Colon (tissue), 2 donors: ENCODE results near the gene ELOVL5.

Experiments
- FAIRE-seq: peaks from 2 replicates; lab custom pipeline; 2012; peaks lifted over from hg19 to GRCh38; lab: Jason Lieb, UNC
- donor health status: control.
- donor health status: control.

ELOVL5 gene

DNA sequence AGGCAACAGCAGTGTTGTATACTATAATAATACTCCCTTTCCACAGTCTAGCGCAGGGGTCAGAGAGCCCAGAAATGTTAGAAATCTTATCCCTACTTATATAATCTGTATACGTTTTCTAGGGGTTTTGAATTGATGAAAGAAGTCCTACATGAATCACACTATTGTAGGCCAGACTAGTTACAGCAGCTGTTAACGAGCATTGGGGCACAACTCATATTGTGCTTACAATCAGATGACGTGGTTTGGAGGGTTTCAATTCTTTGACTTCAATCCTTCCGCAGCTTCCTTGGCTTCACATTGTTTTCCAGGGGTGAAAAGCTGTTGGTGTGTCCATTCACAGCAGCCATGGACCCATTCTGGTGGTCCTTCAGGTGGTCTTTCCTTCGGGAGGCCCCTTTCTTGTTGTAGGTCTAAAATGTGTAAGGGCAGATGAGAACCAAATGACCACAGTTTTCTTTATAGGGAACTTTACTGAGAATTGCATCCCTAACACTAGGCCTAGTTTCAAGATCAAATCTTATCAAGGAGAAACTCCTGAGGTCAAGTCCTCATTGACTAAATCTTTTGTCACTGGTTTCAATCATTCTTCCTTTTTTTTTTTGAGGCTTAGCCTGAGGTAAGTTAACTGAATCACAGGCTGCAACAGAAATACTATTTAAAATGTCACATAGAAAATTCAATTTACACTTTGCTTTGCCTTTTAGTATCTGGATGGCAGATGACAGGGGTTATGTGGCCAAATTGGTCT lies 79.7 kb downstream of the ELOVL5 start:
- FAIRE-seq = no peak

DNA sequence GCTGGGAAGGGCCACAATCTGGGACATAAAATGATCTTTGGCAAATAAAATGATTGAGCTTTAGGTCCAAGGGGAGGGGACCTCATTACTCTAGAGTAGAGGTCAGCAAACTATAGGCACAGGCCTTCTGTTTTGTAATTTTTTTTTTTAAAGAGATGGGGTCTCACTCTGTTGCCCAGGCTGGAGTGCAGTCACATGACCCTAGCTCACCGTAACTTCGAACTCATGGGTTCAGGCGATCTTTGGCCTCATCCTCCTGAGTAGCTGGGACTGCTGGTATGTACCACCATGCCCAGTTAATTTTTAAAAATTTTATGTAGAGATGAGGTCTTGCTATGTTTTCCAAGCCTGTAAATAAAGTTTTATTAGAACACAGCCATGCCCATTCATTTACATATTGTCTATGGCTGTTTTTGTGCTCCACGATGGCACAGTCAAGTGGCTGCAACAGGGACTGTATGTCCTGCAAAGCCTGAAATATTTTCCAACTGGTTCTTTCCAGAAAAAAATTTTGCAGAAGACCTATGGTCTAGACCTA lies 82.1 kb downstream of the ELOVL5 start:
- FAIRE-seq = no peak

DNA sequence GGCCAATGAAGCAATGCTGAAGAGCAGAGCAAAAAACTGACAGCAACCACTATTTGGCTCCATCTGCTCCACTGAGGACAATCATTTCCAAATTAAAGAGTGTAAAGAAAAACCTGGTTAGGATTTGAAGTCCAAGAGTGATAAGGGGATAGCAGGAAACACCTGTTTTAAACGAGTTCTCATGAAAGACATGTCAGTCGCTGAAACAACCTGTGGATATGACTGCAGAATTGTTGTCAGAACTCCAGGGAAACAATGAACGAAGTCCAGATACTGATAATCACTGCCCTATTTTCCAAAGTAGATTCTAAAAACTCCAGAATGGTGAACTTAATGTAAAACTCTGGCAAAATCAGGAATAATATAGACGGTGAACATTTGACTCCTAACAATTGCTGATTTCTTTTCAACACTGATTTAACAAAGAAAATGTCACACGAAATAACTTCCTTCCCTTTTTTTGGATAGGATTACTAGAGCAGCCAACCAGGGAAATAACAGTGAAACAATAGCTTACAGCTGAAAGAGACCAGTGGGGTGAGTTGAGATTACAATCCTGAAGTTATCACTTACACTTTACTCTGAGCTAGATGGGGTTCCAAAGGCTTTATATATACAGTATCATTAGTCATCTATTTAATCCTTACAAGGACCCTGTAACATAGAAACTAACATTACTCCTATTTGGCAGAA lies 83.7 kb downstream of the ELOVL5 start:
- FAIRE-seq = no peak

DNA sequence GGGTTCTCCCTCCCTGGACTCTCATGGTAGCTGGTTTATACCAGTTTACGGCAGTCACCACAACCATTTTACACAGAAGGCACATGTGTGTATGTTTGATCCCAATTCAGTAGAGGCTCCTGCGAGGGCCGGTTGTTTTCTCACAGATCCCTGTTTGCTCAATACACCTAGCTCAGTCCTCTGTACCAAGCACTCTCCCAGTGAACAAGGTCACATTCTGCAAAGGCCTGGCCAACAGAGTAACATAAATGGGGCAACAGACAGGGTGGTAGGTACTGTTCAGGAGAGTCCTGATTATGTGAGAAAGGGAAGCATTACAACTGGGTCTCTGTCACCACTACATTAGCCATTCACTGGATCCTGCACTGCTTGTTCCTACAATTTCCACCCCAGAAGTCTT lies 84.4 kb downstream of the ELOVL5 start:
- FAIRE-seq = no peak

DNA sequence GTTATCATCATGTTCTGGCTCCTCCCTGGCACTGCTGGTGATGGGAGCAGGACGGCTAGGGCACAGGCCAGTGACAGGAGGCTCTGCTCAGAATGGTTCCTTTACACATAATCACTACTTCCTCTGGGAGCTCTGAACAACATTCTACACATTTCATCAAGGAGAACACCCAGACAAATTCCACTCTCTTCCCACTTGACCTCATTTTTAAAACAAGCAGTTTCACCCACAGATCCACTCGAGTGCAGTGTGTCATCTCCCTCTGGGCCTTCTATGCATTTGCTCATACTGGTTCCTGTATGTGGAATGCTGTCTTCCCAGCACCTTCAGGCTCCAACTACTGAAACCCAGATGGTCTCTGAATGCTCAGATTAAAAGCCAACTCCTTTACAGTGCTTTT lies 84.8 kb downstream of the ELOVL5 start:
- no peak for FAIRE-seq

DNA sequence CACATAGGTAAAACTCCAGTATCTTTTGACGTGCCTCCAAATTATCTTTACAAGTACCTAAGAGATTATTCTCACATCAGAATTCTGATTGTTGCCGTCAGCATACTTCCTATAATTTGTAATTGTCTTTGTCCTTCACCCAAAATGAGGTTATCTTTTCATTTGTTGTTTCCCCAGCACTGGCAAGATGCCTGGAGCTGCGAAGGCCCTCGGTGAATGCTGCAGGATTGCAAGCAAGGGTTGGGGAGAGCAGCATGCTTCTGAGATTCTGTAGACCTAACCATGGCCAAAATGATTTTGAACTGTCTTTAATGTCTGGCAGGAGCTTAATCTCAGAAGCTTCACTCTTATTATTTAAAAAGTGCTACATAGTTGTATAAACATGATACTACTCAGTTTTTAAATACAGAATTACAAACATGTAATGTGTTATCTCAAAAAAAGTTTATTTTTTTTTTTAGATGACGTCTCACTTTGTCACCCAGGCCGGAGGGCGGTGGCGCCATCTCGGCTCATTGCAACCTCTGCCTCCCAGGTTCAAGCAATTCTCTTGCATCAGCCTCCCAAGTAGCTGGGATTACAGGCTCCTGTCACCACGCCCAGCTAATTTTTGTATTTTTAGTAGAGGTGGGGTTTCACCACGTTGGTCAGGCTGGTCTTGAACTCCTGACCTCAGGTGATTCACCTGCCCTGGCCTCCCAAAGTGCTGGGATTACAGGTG lies 88.7 kb downstream of the ELOVL5 start:
- FAIRE-seq = no peak

DNA sequence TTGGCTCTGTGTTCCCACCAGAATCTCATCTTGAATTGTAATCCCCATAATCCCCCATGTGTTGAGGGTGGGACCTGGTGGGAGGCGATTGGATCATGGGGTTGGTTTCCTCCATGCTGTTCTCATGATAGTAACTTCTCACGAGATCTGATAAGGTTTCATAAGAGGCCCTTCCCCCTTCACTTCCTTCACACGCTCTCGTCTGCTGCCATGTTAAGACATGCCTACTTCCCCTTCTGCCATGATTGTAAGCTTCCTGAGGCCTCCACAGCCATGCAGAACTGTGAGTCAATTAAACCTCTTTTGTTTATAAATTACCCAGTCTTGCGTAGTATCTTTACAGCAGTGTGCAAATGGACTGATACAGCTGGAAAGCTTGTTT lies 90.0 kb downstream of the ELOVL5 start:
- no peak for FAIRE-seq

DNA sequence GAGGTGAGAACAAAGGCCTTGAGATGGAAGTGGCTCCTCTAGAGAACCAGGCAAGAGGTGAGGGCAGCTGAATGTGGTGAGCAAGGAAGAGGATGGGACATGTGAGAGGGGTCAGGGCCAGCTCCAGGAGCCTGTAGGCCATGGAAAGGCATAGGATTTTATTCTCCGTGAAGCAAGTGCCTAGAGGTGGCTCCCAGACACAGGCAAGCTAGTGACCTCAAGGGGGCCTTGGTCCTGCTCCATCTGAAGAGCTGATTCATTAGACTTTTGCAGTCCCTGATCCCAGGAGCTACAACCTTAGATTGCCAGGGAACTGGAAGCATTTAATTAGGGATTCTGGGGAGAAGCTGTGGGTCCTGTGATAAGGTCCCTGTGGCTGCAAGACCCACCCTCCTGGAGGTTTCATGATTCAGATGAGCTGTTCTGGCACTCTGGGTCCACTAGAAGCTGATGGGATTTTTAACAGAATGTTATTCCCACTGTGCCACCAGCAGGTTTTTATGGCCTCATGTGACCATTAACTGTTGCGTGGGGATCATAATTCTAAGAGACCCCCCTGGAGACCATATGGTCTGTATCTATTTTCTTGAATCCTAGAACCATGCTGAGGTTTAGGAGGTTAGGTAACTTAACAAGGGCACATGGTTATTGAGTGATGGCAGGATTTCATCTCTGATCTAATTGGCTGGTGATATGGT lies 90.5 kb downstream of the ELOVL5 start:
- no peak for FAIRE-seq

DNA sequence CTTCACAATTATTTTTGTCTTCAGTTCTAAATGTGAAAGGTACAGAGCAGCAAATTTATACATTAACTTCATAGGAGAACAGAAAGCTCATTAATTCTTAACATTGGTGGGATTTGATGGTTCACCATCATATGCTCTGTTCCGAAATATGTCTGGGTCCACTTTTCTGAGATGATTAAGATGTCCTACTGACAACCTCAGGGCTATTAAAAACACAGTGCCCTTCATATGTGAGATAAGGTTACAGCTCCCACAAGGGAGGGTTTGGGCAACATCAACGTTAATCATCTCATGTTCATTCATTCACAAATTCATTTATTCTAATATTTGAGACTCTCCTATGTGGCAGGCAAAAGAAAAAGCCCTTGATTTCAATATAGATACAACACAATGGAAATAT lies 91.2 kb downstream of the ELOVL5 start:
- no peak for FAIRE-seq

DNA sequence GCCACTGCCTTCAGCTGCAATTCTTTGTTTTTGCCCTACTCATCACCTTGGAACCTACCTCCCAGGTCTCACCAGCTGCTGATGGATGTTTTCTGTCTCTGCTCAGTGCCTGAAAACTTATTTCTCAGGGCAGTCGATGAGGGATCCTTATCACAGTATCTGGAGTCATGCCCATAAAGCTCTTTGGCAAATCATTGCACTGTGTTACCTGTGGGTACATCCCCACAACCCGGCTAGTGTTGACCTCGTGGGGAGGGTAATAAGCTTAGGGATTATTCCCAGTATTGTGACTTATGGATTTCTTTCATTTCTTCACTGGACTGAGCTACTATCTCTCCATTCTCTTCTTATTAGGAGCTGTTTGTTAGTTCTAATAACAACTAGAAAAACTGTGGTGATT lies 91.7 kb downstream of the ELOVL5 start:
- FAIRE-seq = no peak

DNA sequence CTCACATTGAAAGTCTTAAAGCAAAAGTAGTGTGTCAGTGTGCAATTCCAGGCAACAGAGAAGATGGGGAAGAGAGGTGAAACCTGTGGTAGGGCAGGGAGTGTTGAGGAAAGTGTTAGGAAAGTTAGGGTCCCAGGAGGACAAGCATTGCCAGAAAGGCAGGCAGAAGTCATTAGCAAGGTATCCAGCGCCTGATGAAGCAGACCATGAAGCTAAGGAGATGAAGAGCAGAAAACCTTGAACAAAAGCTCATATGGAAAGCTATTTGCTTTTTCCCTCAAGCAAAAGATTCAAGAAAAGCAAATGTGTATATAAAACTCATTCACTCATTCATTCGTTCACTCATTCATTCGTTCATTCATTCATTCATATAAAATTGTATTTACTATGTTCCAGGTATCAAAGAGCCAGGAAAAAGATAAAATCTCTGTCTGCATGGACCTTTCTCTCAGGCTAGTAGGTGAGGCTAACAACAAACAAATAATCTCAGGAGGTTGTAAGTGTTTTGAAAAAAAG lies 96.5 kb downstream of the ELOVL5 start:
- FAIRE-seq = no peak

DNA sequence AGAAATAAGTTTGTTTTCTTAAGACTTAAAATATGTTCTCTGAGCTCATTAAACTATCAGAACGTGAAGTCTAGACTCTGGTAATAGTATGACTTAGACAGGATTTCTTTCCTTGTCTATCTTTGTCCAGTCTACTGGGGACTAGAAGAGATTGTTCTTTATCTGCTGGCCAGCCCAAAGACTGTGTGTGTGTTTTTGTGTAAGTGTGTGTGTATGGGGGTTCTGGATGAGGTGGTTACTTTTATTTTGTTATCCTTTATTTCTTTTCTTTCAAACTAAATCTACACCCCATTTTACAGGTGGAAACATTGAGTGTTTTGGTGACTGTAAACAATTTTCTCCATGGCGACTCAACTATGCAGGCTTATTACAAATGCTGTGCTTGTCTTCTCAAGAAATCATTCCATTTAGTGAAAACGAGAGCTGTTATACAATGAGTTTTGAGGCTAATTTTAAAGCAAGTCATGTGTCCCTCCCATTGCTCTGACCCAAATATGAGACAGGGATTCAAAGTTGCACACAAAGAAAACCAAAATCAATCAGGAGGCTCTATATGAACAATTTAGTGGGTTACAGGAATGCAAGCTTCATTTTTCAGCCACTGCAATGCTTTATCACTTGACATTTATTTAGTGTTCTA lies 97.6 kb downstream of the ELOVL5 start:
- FAIRE-seq = no peak

DNA sequence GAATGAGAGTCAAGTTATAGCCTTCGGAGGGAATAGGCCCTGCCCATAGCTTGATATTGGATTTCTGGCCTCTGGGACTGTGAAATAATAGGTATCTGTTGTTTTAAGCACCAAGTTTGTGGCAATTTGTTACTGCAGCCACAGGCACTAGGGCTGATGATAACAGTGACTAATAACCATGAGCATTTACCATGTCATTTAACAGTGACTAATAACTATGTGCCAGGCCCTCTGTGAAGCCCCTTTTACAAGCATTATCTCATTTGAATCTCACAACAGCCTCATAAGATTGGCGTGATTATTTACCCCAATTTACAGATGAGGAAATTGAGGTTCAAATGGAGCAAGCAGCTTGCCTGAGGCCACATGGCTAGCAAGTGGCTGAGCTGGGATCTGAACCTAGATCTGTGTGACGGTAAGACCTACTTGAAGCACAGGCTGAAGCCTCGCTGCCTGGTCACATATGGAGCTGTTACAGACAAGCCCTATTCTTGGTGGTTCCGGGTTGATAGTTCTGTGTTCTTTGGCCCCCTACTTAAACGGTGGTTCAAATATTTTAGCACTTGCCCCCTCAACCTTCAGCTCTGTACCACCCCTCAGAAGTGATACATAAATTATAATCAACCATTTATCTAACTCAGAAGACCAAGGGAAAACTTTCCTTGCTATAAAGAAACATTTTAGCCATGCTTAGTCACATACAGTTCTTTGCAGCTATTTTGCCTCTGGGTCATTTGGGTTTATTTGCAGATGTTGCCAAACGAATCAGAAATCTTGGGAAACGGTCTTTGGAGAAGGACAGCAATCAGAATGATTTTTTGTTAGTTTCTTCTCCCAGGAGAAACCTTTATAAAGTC lies 98.3 kb downstream of the ELOVL5 start:
- no peak for FAIRE-seq

DNA sequence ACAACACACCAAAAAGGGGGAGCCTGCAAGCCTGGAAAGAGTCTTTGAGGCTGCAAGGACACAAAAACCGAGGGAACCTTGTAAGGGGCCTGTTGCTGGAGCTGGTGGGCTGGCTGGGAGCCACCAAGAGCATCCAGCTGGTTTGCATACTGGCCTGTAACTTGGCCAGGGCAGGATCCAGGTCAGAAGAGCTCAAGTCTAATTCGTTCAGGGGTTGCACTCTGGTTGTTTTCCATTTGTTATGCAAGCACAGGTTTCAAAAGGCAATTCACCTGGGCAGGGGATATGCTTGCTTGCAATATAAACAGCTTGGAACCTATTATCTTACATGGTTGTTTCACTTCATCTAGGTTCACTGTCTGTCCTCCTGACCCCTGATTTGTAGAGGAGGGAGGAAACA lies 101.8 kb downstream of the ELOVL5 start:
- FAIRE-seq = no peak

DNA sequence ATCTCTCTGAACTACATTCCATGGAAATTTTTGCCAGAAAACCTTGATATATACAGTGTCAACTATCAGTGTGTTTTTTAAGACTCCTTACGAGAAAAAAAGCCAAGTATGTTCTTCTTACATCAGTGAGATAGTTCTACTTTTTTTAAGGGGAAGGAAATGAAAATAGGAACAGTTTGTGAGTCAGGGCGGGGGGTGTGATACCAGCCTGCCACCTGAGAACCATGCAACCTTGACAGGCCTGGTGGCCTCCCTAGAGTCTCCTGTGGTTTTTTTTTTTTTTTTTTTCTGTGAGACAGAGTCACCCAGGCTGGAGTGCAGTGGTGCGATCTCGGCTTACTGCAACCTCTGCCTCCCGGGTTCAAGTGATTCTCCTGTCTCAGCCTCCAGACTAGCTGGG lies 103.8 kb downstream of the ELOVL5 start:
- FAIRE-seq = no peak

DNA sequence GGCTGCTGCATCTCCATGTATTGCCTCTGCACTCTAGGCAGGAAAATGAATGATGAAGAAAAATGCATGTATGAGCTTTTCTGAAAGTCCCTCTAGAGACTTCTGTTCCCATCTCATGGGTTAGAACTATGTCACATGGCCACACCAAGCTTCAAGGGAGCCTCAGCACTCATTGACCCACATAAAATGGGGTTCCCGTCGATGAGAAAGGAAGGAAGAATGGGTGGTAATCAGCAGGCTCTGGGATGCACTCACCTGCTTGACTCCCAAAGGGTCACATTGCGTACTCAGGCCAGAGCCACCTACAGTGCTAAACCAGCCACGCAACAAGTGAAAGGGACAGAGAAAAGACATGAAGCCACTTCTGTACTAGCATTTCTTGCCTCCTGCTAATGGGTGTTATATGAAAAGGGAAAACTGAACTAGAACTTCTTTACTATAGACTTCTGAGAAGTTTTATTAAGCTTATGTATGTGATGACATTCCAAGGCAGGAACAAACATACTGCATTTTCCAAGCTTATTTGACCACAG lies 104.3 kb downstream of the ELOVL5 start:
- FAIRE-seq = no peak

DNA sequence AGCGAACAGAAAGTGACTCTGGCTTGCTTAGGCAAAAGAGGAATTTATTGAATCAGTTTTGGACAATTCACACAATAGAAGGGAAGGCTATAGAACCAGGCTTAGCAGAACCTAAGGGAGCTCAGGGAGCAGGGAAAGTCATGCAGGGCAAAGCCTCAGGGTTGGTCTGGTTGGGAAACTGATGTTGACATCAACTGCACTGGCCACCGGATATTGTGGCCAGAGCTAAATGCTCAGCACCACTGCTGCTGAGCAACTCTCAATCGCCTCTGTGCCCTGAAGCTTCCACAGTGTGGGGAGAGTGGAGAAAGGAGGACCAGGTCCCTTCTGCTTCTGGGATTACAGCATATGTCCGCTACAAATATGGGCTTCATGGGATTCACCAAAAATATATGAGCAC lies 106.8 kb downstream of the ELOVL5 start:
- FAIRE-seq = no peak

DNA sequence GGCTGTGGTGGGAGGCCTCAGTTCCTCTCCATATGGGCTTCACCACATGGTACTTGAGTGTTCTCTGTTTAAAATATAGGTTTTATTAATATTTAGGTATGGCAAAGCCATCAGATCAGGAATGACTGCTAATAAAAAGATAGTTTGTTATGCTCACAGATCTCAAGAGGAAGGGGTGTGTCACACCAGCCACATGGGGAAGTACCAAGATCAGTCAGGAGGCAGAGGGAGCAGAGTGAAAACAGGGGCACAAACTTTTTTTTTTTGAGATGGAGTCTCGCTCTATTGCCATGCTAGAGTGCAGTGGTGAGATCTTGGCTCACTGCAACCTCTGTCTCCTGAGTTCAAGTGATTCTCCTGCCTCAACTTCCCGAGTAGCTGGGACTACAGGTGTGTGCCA lies 108.0 kb downstream of the ELOVL5 start:
- no peak for FAIRE-seq

DNA sequence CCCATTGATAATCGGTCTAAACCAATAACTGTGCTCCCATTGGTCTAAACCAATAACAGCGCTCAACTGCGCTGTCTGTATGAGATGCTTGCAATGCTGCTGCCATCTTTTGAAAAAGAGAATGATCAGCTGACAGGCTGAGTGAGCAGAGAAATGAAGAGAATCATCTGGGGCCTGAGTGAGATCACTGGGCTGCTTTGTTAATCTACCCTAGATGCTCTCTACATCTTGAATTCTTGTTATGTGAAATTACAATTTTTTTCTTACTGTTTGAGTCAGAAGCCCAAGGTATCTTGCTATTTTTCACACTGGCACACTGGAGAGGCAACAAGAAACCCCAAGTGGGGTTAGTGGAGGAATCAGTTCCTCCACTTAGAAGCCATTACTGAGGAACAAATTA lies 108.6 kb downstream of the ELOVL5 start:
- no peak for FAIRE-seq

DNA sequence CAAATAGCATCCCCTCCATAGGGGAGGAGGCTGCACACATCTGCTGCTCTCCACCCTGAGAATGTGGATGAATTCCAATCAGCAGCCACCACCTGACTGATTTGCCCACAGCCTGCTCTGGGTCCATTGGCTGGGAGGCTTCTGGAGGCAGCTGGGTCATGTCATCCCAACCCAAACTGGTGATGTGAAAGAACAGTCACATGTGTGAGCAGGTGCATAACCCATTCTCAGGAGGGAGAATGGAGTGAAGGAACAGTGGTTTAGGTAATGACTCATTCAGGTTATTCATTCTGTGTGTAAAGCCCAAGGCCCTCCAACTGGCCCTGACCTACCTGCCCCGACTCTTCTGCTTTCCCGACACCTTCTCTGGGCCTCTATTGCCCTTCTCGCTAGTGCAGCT lies 109.2 kb downstream of the ELOVL5 start:
- no peak for FAIRE-seq

DNA sequence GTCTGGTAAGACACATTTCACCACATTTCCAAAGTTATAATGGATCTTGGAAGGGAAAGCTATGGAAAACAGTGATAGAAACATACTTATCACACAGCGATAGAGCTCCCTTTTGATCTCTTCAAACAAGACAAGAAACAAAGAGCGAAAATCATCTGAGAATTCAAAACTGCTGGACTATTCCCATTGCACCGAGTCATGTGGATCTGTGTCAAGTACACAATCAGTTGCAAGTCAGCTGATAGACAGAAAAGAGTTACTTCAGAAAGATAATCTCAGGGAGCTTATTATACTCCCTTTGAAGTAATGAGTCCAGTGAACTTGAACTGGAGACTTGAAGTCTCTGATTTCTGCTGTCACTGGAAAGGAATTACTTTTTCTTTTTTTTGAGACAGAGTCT lies 110.4 kb downstream of the ELOVL5 start:
- no peak for FAIRE-seq
